Inferior parietal cortex (tissue), 1 donor: ENCODE results near the gene GMDS.
"Not testable (repeated sequence)": the region's sequence is repeated elsewhere in the genome, so short reads cannot be mapped to it uniquely, and the experiment has no call there.

Experiments
- DNase-seq: peaks from one replicate; pipeline ENCODE4 v3.0.0-alpha.2; 2016; ENCODE audit errors: extremely low spot score

The GMDS gene

DNA sequence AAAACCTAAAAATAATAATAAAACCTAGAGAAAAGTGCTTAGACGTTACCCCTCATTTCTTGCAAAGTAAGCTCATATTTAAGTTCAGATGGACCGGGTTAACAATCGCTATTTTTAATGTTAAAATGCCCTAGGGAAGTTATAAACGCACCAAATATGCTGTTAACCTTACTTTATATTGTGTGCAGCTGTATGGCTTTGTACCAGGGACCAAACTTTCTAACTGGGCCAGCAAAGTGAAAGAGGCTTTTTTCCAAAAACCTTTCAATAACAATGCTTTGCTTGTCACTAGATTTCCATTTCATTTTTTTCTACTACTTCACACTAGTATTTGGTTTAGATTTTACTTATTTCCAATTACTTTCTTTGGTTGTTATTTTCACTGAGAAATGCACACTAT, 387.2 kb downstream of the GMDS start:
- no peak for DNase-seq

DNA sequence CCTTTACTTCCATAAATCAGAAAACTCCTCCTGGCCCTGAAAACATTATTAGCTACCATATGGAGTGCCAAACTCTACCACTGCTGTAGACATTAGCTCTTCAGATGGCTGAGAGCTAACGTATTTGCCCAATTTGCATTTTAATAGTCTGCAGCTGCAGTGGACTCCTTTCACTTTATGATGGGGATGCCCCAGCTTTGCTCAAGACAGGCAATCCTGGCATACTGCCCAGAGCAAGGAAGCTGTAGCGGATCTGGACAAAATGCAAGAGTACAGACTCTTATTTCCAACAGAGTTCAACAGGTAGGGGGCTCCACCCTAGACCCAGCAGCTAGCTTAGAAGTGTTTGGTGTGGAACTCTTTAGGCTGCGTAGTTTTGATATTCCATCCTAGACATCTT, 389.0 kb downstream of the GMDS start:
- no peak for DNase-seq

DNA sequence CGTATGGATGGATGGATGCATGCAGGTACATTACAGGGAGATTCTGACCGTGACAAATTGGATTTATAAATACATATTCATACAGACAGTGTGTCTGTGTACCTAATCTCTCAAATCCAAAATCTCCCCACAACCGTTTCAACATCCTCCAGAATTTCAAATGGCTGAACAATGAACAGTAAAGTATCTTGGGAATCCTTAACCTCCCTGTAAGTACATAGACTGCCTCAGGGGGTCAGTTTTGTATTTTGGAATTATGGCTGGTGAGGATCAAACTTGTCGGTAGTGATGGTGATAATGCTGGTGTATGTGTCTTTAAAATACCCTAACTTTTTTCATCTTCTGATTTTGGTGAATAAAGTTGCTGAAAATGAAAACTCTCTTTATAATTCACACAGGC, 389.5 kb downstream of the GMDS start:
- DNase-seq, result no peak

DNA sequence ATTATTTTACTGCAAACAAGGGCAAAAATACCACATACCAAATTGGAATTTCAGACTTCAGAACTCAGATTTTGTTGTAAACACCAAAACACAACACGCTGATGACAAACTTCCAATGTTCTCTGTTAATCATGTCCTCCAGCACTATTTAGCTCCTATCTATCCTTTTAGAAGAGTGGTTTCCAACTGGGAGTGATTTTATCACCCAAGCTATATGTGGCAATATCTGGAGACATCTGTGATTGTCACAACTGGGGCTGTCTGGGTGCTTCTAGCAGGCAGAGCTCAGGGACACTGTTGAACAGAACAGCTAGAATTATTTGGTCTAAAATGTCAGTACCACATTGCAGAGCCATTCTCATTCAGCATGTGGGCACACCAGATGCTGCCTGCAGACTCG, 391.1 kb downstream of the GMDS start:
- DNase-seq, result no peak

DNA sequence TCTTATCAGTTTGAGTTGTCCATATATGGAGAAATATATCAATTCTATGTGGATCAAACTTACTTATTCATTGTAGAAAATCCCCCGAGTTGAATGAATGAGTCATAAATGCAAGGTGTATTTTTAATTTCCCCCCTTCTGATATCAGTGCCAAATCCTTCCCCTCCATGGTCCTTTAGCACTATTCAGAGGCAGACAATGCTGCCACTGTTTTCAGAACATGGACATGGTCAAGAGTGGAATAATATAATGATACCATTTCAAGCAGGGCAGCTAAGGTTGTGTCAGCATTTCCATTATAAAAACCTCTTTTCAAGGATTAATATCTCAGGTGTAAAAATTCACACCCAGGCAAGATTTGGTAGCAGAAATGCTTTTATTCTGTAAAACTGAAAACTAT, 391.6 kb downstream of the GMDS start:
- no peak for DNase-seq

DNA sequence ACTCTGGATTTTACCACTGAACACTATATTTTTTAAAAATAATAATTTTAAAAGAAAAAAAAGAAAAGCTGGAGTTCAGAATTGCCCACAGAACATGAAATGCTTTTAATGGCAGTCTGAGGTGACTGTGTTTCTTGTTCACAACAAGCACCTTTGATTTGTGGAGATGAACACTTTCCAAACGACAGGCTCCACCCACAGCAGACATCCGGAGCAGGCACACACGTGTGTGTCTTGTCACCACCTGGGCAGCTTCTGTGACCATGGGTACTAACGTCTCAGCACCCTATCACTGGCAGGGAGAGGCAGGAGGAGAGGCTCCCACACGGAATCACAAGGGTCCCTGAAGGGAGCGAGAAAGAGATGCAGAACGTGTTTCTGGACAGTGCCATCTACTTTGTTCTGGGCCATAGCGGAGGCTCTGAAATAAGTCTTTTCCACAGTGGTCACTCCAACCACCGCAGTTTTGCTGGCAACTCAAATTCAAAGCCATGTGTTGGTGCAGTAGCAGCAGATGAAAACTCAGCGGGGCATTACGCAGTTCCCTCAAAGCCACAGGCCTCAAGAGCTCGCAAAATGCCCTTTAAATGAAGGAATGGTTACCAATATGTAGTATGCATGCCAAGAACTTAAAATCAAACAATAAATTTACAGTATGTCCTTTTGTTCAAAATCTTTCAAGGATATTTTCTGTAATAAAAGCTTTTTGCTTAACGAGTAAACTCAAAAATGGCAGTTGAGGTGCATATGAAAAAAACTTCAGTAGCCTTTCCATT, 393.5 kb downstream of the GMDS start:
- DNase-seq, result no peak

DNA sequence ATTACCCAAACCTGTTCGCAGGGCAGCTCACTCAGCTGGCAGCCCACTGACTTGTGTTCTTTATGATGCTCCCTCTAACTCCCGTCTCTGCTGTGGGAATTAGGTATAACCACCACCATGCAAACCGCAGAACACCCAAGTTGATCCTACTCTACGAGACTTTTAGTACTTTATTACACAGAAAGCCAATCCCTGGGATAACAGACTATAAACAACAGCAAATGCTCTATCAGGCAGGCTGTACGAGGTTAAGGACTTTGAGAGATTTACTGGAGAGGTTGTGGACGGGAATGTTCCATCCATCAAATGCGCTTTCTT, 394.6 kb downstream of the GMDS start:
- no peak for DNase-seq

DNA sequence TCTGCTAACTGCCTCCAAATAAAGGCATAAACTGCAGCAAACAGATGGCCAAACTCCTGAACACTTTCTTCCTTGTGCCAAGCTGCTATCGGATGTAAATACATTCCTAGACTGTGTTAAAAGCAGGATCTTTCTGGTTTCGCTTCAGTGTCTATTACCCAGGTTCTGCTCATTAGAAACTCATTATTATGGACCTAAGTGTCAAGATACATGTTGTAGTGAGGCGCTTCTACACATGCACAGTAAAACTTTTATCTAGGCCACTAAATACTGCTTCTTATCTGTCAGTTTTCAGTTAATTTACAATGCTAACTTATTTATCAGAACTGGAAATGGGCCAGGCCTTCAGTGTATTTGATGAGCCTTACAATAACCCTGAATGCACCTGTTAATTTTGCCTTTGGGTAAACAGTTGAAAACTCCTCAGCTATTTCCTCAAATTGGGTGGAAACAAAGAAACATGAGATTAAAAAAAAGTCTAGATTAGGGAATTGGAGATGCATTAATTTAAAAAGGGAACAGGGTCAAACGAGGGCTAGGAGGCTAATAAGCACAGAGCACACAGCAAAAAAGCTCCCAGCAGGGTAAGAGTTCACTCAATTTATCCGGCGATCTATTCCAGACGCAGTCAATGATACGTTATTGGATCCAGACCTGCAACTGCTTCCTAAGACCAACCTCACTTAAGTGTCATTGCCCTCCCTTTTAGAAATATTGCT, 395.1 kb downstream of the GMDS start:
- DNase-seq, result no peak

DNA sequence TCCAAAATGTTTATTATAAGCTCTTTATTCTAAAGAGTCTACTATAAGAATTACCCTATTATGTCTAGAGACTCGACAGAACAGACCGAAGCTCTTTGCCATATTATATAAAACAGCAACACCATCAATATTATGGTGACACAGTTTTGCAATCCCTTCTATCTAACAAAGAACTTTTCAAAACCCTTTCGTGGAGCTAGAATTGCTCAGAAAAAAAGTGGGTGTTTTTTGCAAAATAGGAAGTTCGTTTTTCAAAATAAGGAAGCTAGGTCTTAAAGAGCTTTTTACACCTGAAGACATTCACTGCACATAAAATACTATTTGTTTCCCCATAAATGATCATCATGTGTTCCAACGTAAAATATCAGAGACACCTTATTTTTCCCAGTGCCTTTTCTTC, 395.7 kb downstream of the GMDS start:
- DNase-seq, result no peak

DNA sequence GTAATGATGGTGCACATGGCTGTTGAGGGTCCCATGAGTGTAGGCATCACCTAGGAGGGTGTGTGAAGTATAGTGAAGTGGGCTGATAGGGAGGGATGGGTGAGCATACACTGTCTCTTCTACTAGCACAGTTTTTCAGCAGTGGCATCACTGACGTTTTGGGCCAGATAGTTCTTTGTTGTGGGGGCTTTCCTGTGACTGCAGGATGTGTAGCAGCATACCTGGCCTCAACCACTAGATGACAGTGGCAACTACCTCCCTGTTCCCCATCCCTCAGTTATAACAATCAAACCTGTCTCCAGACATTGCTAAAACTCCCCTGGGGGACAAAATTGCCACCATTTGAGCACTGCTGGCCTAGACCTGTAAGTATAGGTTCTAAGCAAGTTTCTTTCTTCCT, 396.7 kb downstream of the GMDS start:
- DNase-seq, result no peak

DNA sequence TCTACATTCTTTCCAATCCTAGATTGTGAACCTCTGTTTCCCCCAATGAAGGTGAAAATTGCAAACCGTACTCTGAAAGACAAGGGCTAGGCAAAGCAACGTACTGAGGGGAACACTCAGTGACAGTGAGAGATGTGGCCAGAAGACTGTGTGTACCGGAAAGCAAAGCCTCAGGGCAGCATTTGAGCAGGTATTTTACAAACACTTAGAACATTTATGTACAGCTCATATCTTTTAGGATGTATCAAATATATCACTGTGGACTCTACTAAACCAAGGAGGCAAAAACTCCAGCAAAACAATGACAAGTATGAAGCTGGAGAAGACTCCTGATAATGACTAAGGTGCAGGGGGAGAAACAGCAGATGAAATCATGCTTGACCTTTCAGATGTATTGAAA, 398.8 kb downstream of the GMDS start:
- DNase-seq, result no peak

DNA sequence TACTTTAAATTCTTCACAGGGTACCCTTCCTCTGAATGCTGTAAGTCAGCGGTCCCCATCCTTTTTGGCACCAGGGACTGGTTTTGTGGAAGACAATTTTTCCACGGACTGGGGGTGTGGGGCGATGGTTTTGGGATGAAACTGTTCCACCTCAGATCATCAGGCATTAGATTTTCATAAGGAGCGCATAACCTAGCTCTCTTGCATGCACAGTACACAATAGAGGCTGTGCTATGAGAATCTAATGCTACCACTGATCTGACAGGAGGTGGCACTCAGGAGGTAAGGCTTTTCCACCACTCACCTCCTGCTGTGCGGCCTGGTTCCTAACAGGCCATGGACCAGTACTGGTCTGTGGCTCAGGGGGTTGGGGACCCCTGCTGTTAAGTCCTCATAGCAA, 399.9 kb downstream of the GMDS start:
- not testable (repeated sequence) for DNase-seq

DNA sequence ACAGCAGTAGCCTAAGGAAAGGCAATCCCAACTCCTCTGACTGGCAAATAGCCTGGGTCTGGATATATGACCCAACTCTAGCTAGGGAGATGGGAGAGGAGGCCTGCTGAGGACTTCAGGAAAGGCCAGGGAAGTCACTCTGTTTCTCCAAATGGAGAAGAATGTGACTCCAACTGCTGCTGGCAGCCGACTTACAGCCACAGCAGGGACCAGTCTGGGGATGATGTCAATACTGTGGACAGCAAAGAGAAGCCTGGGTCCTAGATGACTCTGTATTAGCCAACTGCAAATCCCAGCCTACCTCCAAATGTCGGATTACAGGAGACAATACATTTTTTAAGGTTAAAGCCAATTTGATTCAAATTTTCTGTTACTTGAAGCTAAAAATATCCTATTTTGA, 403.1 kb downstream of the GMDS start:
- DNase-seq, result no peak

DNA sequence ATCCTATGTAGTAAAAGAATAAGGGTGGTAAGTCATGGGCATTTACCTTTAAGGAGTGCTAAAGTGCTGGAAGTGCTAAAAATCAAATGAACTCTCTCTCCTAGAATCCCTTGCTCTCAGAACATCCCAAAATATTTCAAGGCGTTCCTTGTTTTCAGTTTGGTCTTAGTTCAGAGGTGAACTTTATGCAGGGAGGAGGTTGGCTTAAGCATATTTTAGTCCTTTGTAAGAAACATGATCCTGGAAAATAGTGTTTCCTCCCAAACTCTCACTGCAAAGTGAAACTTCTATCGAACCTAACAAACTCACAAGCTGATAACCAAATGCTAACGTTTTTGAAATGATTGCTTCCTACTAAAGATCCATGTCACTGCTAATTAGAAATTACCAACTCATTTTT, 404.3 kb downstream of the GMDS start:
- DNase-seq, result no peak

DNA sequence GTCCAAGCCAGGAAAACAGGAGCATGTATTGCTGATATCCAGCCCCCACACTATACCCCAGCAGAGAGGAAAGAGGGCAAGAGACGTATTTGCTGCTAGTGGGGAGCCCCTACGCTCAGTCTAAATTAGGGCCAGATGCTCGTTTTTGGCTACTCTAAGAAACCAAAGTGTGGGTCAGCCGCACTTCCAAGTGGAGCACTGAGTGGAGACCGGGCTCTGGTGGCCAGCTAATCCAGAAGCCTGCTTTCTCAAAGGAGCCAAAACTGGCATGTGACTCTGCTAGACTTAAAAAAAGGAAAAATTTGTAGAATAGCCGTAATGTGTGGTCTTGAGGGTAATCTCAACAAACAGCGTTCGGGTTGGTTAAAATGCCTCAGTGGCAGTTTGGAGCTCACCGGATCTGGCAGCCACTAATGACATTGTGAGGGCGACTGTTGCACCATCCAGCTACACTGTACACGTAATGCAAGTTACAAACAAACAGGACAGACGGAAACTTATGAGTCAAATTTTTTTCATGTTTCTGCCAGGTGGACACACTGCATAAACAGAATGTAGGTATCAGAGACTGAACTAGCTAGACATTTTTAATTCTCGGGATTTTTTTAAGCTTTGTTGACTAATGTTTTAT, 404.8 kb downstream of the GMDS start:
- DNase-seq, result no peak

DNA sequence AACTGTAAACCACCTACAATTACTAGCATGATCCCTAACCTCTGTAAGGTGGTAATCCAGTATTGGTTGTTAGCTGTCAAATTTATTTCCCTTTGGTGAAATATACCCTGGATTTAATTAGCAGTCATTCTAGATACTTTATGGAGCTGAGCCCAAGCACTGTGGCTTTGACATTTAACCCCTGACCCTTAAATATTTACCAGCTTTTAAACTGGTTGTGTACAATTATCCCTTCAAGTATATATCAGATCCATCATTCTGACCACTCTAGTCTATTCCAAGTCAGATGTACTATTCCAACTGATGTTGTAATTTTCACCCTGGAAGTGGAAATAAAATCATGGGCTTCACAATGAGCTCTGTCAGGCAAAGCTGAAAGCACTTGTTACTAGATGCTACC, 406.0 kb downstream of the GMDS start:
- DNase-seq, result no peak

DNA sequence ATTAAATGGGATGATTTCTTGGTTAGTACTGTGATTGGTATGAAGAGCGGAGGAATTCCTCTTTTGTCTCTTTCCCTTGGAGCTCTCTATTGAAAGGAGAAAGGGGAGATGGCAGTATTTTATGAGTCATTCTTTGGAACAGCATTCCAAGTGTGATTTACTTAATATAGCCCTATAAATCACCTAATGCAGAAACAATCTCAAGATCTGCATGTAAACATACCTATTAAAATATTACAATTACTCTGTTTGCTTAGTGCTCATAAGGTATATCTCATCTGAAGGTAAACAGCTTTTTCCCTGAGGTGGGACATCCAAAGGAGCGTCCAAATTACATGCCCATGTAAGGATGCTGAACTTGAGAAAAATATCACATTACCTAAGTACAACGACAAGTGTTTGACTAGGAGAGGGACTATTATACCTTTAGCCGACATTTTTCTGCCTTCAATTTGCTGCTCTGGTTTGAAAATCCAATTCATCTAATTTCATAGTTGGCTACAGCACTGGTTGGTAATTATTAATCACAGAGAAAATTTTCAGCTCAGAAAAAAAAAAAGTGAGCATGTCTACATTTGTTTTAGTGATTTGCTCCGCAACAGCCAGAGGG, 406.7 kb downstream of the GMDS start:
- DNase-seq, result no peak

DNA sequence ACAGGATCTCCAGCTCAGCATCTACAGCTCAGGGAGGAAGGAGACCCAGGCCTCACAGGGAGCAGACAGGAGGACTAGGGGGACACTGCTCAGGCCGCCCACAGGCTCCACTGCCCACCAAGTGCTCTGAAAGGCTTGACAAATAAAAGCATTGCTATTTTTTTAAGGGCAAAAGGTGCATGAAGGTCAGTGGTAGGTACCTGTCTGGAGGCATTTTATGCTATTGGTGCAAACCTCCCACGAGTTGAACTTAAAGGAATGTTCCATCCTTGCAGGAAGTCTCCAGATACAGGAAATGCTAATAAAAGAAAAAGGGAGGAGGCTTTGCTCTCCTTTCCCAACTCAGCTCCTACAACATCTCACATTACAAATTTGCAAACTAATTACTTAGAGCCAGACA, 407.6 kb downstream of the GMDS start:
- no peak for DNase-seq

DNA sequence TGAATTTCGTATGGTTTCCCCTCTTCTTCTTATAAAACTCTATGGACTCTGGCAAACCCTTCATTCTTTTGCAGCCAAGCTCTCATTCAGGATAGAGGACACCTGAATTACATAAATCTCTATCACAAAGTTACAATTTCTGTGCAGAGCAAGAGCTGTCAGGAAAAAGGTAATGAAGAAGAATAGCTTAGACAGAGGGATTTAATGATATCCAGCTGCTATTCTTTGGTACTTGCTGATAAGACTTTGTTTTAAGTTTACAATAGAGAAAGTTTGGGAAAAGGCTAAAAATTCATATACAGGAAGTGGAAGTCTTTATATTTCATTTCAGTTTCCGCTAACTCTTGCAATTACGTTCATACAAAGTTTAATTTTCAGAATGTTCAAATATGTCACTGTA, 408.7 kb downstream of the GMDS start:
- no peak for DNase-seq

DNA sequence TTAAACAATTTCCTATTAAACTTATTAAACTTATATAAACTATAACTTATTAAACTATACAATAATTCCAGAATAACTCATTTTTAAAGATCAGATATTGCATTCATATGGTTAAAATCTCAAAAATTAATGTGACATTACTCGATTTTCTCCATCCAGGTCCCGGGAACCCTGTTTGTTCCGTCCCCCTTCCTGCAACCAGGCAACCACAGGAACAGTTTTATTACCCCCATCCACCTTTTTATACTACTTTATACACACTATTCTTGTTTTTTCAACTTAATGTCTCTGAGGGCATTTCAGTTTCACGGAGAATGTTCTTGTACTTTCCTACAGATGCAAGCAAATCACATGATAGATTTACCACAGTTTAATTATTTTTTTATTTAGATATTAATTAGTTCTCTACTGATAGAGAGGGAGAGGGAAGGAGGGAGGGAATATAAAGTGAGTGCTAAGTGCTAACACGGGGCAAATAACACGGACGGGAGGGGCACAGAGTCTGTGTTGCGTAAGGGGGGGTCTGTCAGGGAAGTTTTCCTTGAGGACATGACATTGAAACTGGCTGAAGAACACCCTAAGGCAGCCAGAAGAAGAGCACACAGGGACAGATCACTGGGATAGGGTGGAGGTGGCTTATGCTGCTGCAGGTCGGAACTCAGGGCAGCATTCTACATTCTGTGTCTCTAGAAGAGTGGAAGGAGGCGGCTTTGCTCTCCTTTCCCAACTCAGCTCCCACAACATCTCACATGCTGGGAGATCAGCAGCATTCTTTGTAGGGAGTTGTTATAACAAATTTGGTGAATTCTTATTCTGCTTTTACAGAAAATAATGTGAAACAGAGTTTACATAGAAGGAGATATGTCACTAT, 410.5 kb downstream of the GMDS start:
- no peak for DNase-seq

DNA sequence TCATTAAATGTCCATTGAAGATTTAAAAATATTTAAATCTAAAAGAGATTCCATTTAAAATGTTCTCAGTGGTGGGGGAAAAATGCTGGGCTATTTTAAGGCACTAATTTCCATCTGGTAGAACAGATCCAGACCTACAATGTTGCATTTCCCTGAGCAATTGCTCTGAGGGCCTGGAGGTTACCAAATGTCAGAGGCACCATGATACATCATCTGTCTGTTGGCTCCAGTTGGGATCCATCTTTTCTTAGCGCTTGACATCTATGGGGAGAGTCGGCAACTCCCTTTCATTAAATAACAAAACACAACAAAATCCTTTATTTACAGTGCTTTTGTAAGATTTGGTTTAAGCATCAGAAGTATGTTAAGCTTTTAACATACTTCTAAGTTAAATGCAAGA, 411.2 kb downstream of the GMDS start:
- DNase-seq, result no peak
